Measurements from ENCODE around the gene TMEM175.

TMEM175 gene

GRCh38 chr4:970046-970745 is 37.9 kb downstream of the TMEM175 start:
- no peaks in the 10 kb centered on the region for H3K4me1 ChIP-seq (ENCODE audit: control insufficient read depth, insufficient read depth, low read length)
- no peak for TF ChIP-seq ZNF2 (tag by site-specific recombination; IDR thresholded peaks at IDR 0.05)
- peak; percentile 52; the same call in 1 of the 2 replicates for TF ChIP-seq KLF1 (tag by site-specific recombination; IDR thresholded peaks at IDR 0.05)
- peak; percentile 28; the same call in 1 of the 2 replicates for TF ChIP-seq KLF9 (tag by site-specific recombination; IDR thresholded peaks at IDR 0.05; ENCODE audit: low read depth)
- TF ChIP-seq ZNF777 (tag by site-specific recombination; IDR thresholded peaks at IDR 0.05; ENCODE audit: borderline replicate concordance), result no peak
- ChIA-PET CTCF (no interaction called here), POLR2A (no interaction called here)
- H3K36me3 ChIP-seq (ENCODE audit: control insufficient read depth in 2 of 2, insufficient read depth in 1 of 2, low read length in 2 of 2), result peaks cover 0 to 17% of the 10 kb centered on the region in 2 experiments; a peak in 1 of 3 replicates
- no peak overlapping the region for H3K27ac ChIP-seq (ENCODE audit: extremely low read depth, low read depth, low read length)
- H3K9me3 ChIP-seq (ENCODE audit: control insufficient read depth, insufficient read depth, low read depth, low read length), result no peaks in the 10 kb centered on the region
- no peak overlapping the region for H3K4me3 ChIP-seq (ENCODE audit: low read depth, low read length)

GRCh38 chr4:970854-971520 is 38.7 kb downstream of the TMEM175 start:
- H3K27ac ChIP-seq (ENCODE audit: extremely low read depth, low read depth, low read length), result no peak overlapping the region
- peaks cover 0 to 10% of the 10 kb centered on the region in 2 experiments; a peak in 1 of 3 replicates for H3K36me3 ChIP-seq (ENCODE audit: control insufficient read depth in 2 of 2, insufficient read depth in 1 of 2, low read length in 2 of 2)
- ChIA-PET POLR2A (no interaction called here), CTCF (no interaction called here)
- TF ChIP-seq ZNF324 (tag by site-specific recombination; IDR thresholded peaks at IDR 0.05), result no peak
- TF ChIP-seq ZNF223 (tag by site-specific recombination; IDR thresholded peaks at IDR 0.05), result no peak
- no peak for TF ChIP-seq ZNF214 (tag by site-specific recombination; IDR thresholded peaks at IDR 0.05; ENCODE audit: borderline replicate concordance)
- TF ChIP-seq ZNF10 (tag by site-specific recombination; IDR thresholded peaks at IDR 0.05), result no peak
- no peak for TF ChIP-seq ZNF155 (tag by site-specific recombination; IDR thresholded peaks at IDR 0.05)
- TF ChIP-seq ZNF549 (tag by site-specific recombination; IDR thresholded peaks at IDR 0.05), result no peak
- TF ChIP-seq ZNF791 (tag by site-specific recombination; IDR thresholded peaks at IDR 0.05), result no peak
- TF ChIP-seq ZBTB49 (tag by site-specific recombination; IDR thresholded peaks at IDR 0.05; ENCODE audit: low read depth), result no peak
- TF ChIP-seq PBX3 (CRISPR knock-in tag; IDR thresholded peaks at IDR 0.05), result no peak
- no peak for TF ChIP-seq ZEB2 (tag by site-specific recombination; IDR thresholded peaks at IDR 0.05)
- no peak for TF ChIP-seq ZNF138 (tag by site-specific recombination; IDR thresholded peaks at IDR 0.05; ENCODE audit: borderline replicate concordance)
- no peak for TF ChIP-seq ZNF843 (tag by site-specific recombination; IDR thresholded peaks at IDR 0.05)
- TF ChIP-seq ZIC2 (tag by site-specific recombination; IDR thresholded peaks at IDR 0.05), result no peak
- TF ChIP-seq ZNF621 (tag by site-specific recombination; IDR thresholded peaks at IDR 0.05), result no peak
- no peak for TF ChIP-seq ZNF488 (tag by site-specific recombination; IDR thresholded peaks at IDR 0.05)
- no peak for TF ChIP-seq MZF1 (tag by site-specific recombination; IDR thresholded peaks at IDR 0.05; ENCODE audit: borderline replicate concordance)
- TF ChIP-seq ZBTB44 (tag by site-specific recombination; IDR thresholded peaks at IDR 0.05), result no peak
- no peak for TF ChIP-seq HIC1 (tag by site-specific recombination; IDR thresholded peaks at IDR 0.05)
- no peak for TF ChIP-seq KLF16 (tag by site-specific recombination; IDR thresholded peaks at IDR 0.05)
- no peak for TF ChIP-seq ZNF202 (tag by site-specific recombination; IDR thresholded peaks at IDR 0.05; ENCODE audit: borderline replicate concordance)
- no peaks in the 10 kb centered on the region for H3K4me1 ChIP-seq (ENCODE audit: control insufficient read depth, insufficient read depth, low read length)
- H3K4me3 ChIP-seq (ENCODE audit: low read depth, low read length), result no peak overlapping the region
- no peaks in the 10 kb centered on the region for H3K9me3 ChIP-seq (ENCODE audit: control insufficient read depth, insufficient read depth, low read depth, low read length)

All from HEK293 (cell line).